Activated CD4-positive, alpha-beta memory T cell treated with anti-CD3 and anti-CD28 coated beads, Interleukin-2, amount 10 ng/mL, durations not matched to agents 7 days and 5 days (primary cell): ENCODE data around the gene SEMA6D. TPM values are rescaled to one million over a fixed set of nuclear protein-coding genes. Genes with fewer than 3 reads are reported as not detected.

Experiments used
- CTCF ChIA-PET: fragments of 350-600 bp; sonication (Branson Sonifier 250); formaldehyde crosslinking; loops from one replicate; lab custom pipeline; 2021; ENCODE audit warnings: antibody characterized with exemption, inconsistent platforms; lab: Charles Lee
- POLR2A ChIA-PET: fragments of 350-600 bp; sonication (Branson Sonifier 250); formaldehyde crosslinking; loops from one replicate; lab custom pipeline; 2021; ENCODE audit warnings: antibody characterized with exemption; lab: Charles Lee
- DNase-seq: peaks from one replicate; pipeline ENCODE4 v3.0.0-alpha.2; 2020
- H3K27ac Mint-ChIP-seq: one replicate; pipeline ENCODE4 v1.8.0; 2021; ENCODE audit warnings: mild to moderate bottlenecking, mixed read lengths
- H3K27me3 Mint-ChIP-seq: one replicate; pipeline ENCODE4 v1.8.0; 2021; ENCODE audit warnings: mixed read lengths
- H3K36me3 Mint-ChIP-seq: one replicate; pipeline ENCODE4 v1.8.0; 2021; ENCODE audit warnings: low read depth, mixed read lengths
- H3K4me1 Mint-ChIP-seq: one replicate; pipeline ENCODE4 v1.8.0; 2021; ENCODE audit warnings: mixed read lengths
- H3K4me3 Mint-ChIP-seq: one replicate; pipeline ENCODE4 v1.8.0; 2021; ENCODE audit warnings: mild to moderate bottlenecking, mixed read lengths
- H3K9me3 Mint-ChIP-seq: one replicate; pipeline ENCODE4 v1.8.0; 2021; ENCODE audit warnings: mixed read lengths
- total RNA-seq, 2 experiments: library from RNA; stranded (reverse); gene quantifications; one replicate each; pipeline ENCODE4 v1.2.3, GENCODE V29; 2021

Gene SEMA6D
- total RNA-seq, 2 experiments from 2014 or later = not detected

DNA sequence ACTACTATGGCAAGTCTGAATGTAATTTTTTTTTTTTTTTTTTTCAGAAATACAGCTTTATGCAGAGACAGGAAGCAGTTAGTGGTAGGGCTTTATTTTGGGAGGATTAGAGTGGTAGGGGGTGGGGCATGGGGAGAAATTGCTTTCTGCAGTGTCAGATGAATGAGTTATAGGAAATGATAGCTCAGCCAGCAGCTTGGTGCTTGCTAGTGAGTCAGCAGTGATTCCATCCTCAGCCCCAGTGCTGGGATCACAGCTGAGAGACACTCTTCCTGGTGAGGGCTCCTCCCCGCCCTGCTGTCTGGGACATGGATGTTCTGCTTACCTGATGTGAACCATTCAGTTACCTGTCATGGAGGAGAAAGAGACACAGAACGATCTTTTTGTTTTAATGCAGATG, 39.6 kb downstream of the SEMA6D start:
- H3K27me3 Mint-ChIP-seq = no peaks in the 10 kb centered on the region
- no peak overlapping the region for H3K4me3 Mint-ChIP-seq
- CTCF ChIA-PET = no interaction called here
- H3K36me3 Mint-ChIP-seq = no peaks in the 10 kb centered on the region
- no peak overlapping the region for H3K27ac Mint-ChIP-seq
- DNase-seq = no peak
- no peaks in the 10 kb centered on the region for H3K4me1 Mint-ChIP-seq
- POLR2A ChIA-PET = no interaction called here
- H3K9me3 Mint-ChIP-seq = peaks cover 16% of the 10 kb centered on the region

DNA sequence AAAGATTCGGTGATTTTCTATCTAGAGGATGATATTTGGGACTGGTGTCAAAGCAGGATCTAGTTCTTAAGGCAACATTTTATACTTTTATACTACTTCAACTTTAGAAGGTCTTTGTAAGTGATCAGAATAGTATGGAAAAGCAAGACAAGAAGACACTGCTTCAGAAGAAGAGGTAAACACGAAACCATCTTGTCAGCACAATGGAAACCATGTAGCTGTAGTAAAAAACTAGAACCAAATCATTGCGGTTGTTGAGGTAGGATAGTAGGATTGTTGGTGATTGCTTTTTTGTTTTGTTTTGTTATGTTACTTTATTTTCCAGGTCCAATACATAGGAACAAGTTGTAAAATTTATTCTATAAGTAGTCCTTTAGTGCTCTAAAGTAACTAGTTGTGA, 40.0 kb downstream of the SEMA6D start:
- CTCF ChIA-PET = no interaction called here
- no peaks in the 10 kb centered on the region for H3K36me3 Mint-ChIP-seq
- no peaks in the 10 kb centered on the region for H3K4me1 Mint-ChIP-seq
- H3K27ac Mint-ChIP-seq = no peak overlapping the region
- no peak overlapping the region for H3K4me3 Mint-ChIP-seq
- POLR2A ChIA-PET = no interaction called here
- no peaks in the 10 kb centered on the region for H3K27me3 Mint-ChIP-seq
- no peak for DNase-seq
- H3K9me3 Mint-ChIP-seq = peaks cover 14% of the 10 kb centered on the region

DNA sequence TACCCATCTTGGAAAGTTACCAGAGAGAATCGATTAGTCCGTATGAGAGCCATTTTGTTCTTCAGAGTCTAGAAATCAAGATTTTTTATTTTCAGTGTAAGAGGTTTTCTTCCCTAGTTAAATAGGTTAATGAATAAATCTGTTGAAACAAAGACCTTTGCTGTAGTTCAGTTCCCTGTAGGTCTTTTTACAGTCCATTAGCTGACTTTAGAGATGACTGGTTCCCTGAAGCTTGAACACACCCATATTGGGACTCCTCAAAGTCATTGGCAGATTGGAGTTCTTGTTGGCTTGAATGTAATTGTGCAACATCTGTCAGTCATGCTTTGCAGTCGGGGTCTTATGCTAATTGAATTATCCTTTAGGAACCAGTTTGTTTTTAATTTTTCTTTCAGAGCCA, 45.3 kb downstream of the SEMA6D start:
- POLR2A ChIA-PET = no interaction called here
- no peaks in the 10 kb centered on the region for H3K36me3 Mint-ChIP-seq
- no peak overlapping the region for H3K4me3 Mint-ChIP-seq
- H3K9me3 Mint-ChIP-seq = no peaks in the 10 kb centered on the region
- H3K27ac Mint-ChIP-seq = no peak overlapping the region
- CTCF ChIA-PET = no interaction called here
- no peaks in the 10 kb centered on the region for H3K27me3 Mint-ChIP-seq
- DNase-seq = no peak
- no peaks in the 10 kb centered on the region for H3K4me1 Mint-ChIP-seq

DNA sequence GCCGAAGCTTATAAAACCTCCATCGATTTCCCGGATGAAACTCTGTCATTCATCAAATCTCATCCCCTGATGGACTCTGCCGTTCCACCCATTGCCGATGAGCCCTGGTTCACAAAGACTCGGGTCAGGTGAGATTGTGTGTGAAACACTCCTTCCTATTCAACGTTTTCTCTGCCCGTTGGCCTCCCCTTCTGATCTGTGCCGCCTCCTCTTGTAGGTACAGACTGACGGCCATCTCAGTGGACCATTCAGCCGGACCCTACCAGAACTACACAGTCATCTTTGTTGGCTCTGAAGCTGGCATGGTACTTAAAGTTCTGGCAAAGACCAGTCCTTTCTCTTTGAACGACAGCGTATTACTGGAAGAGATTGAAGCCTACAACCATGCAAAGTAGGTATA, 47.4 kb downstream of the SEMA6D start:
- ChIA-PET POLR2A (no interaction called here), CTCF (no interaction called here)
- Mint-ChIP-seq H3K9me3 (no peaks in the 10 kb centered on the region), H3K4me3 (no peak overlapping the region), H3K36me3 (no peaks in the 10 kb centered on the region), H3K4me1 (no peaks in the 10 kb centered on the region), H3K27me3 (no peaks in the 10 kb centered on the region), H3K27ac (no peak overlapping the region)
- DNase-seq = no peak

DNA sequence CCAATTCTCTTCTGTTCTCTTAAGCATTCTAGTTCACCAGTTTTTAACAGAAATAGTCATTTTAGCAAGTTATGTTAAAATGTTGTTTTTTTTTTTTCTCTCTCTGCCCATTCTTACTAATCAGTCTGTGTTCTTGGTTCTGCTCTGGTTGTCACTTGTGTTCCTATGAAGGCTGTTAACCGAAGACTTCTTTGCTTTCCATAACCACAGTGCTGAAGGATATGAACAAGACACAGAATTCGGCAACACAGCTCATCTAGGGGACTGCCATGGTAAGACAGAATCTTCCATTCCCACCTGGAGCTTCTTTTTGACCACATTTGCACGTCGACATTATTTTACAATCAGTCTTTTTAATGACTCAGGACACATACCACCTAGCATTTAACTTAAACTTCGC, 49.1 kb downstream of the SEMA6D start:
- no peaks in the 10 kb centered on the region for H3K27me3 Mint-ChIP-seq
- no peaks in the 10 kb centered on the region for H3K4me1 Mint-ChIP-seq
- H3K9me3 Mint-ChIP-seq = no peaks in the 10 kb centered on the region
- H3K4me3 Mint-ChIP-seq = no peak overlapping the region
- H3K36me3 Mint-ChIP-seq = no peaks in the 10 kb centered on the region
- CTCF ChIA-PET = no interaction called here
- no peak overlapping the region for H3K27ac Mint-ChIP-seq
- POLR2A ChIA-PET = no interaction called here
- no peak for DNase-seq

DNA sequence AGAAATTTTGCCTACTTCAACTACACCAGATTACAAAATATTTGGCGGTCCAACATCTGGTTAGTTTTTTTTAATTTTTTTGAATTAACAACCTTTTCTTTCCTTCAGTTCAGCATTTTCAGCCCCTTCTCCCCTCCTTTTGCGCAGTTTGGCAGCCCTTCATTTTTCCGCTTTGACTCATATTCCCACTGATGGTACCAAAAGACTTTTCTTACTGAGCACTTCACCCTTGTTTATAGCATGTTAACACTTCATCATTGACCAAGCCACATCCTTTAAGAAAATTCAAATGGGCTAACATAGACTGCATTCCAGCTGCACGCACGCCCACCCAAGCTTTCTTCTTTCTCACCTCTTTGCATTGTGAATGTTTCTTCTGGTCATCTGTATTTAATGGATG, 49.7 kb downstream of the SEMA6D start:
- H3K4me1 Mint-ChIP-seq = no peaks in the 10 kb centered on the region
- no peak overlapping the region for H3K4me3 Mint-ChIP-seq
- CTCF ChIA-PET = no interaction called here
- H3K27ac Mint-ChIP-seq = no peak overlapping the region
- POLR2A ChIA-PET = no interaction called here
- no peak for DNase-seq
- no peaks in the 10 kb centered on the region for H3K9me3 Mint-ChIP-seq
- no peaks in the 10 kb centered on the region for H3K36me3 Mint-ChIP-seq
- H3K27me3 Mint-ChIP-seq = no peaks in the 10 kb centered on the region

DNA sequence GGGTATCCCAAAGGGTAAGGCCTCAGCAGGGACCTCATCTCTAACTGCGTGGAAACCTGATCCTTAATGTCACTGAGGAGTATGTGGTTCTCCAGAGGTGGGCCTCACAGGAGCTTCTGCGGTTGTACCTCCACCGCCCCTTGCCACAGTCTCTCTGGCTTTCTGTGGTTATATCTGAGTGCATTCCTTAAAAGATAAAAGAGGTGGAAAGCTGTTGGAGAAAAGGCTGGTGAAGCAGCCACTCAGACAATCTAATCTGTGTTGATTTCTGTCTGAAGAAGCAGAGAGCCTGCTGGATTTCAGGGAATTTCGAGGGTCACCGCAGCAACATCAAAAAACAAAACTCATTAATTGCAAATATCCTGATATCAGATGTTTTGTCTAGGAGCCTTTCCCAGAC, 51.4 kb downstream of the SEMA6D start:
- Mint-ChIP-seq H3K36me3 (no peaks in the 10 kb centered on the region), H3K4me1 (no peaks in the 10 kb centered on the region), H3K27ac (no peak overlapping the region), H3K9me3 (no peaks in the 10 kb centered on the region), H3K27me3 (no peaks in the 10 kb centered on the region), H3K4me3 (no peak overlapping the region)
- ChIA-PET POLR2A (no interaction called here), CTCF (no interaction called here)
- DNase-seq = no peak

DNA sequence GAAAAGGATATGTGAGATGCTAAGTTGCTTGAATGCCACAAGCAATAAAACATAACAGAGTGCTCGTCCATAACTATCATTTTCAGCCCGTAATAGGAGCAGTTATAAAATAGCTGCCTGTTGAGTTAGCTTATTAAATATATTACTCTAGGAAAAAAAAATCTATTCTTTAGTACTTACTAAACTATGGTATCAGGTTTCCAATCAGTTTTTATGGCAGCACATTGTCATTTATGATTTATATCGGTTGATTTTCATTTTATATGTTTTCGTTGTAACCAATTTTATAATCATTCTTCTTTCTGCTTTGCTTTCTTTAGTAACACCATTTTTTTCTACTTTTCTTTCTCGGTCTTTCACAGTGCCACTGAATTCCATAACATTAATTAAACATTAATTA, 51.9 kb downstream of the SEMA6D start:
- H3K36me3 Mint-ChIP-seq = no peaks in the 10 kb centered on the region
- H3K27ac Mint-ChIP-seq = no peak overlapping the region
- H3K4me3 Mint-ChIP-seq = no peak overlapping the region
- no peaks in the 10 kb centered on the region for H3K4me1 Mint-ChIP-seq
- H3K9me3 Mint-ChIP-seq = no peaks in the 10 kb centered on the region
- POLR2A ChIA-PET = no interaction called here
- CTCF ChIA-PET = no interaction called here
- no peaks in the 10 kb centered on the region for H3K27me3 Mint-ChIP-seq
- no peak for DNase-seq

DNA sequence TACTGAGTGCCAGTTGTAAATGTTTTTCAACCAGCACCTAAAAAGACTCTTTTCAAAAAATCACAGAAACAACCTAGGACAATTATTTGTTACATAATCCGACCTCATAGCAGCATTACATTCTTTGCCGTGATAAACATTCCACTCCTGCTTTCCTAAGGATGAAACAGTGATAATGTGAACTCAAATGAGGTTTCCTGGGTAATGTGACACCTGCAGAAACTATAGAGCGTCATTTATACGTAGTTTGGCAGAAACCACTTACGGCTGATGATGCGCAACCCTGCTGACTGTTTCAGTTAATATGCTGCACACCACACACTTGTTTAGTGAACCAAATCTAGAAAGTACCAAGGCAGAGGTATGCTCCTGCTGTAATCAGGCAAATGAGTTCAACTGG, 55.8 kb downstream of the SEMA6D start:
- H3K4me3 Mint-ChIP-seq = no peak overlapping the region
- POLR2A ChIA-PET = no interaction called here
- CTCF ChIA-PET = no interaction called here
- no peak overlapping the region for H3K27ac Mint-ChIP-seq
- H3K36me3 Mint-ChIP-seq = no peaks in the 10 kb centered on the region
- no peaks in the 10 kb centered on the region for H3K4me1 Mint-ChIP-seq
- no peaks in the 10 kb centered on the region for H3K9me3 Mint-ChIP-seq
- no peak for DNase-seq
- H3K27me3 Mint-ChIP-seq = no peaks in the 10 kb centered on the region

DNA sequence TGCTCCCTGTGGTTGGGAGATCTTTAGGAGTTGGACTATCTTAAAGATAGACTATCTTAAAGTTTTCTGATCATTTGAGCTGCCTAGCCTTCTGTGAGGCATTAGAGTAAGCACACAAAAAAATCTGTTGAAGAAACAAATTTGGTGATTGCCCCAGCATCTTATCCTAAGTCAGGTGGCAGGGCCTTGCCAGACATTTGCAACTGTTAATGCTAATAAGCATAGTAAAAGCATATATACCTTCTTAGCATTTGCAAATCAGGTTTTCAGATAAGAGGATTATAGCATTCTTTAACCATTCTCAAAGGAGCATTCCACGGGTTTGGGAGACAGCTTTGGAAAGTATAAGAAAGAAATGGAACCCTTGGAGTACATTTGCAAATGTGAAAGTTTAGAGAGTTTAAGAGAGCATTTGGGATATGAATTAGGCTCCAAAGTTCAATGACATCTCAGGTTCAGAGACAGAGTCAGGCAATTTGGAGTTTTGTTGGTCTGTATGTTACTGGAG, 61.0 kb downstream of the SEMA6D start:
- Mint-ChIP-seq H3K27ac (no peak overlapping the region), H3K4me3 (no peak overlapping the region), H3K4me1 (no peaks in the 10 kb centered on the region), H3K36me3 (no peaks in the 10 kb centered on the region), H3K9me3 (no peaks in the 10 kb centered on the region), H3K27me3 (no peaks in the 10 kb centered on the region)
- CTCF ChIA-PET = no interaction called here
- POLR2A ChIA-PET = no interaction called here
- DNase-seq = no peak

DNA sequence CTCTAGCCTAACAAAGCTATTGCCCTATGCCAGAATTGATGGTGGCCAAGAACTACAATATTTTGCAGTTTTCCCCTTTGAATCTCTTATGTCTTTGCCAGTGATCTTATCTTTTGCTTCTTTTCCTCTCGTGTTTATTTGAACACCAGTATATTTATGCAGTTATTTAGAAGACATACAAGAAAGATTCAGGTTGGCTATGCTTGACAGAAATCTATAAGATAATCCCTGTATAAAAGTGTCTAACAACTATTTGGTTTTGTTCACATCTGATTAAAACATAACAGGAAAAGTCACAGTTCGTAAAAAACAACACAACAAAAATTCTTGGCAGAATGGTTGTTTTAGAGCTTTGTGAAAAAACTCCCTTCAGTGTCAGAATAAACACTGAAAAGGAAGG, 63.7 kb downstream of the SEMA6D start:
- H3K36me3 Mint-ChIP-seq = no peaks in the 10 kb centered on the region
- CTCF ChIA-PET = no interaction called here
- POLR2A ChIA-PET = no interaction called here
- no peak overlapping the region for H3K4me3 Mint-ChIP-seq
- no peak for DNase-seq
- H3K27ac Mint-ChIP-seq = no peak overlapping the region
- no peaks in the 10 kb centered on the region for H3K27me3 Mint-ChIP-seq
- H3K4me1 Mint-ChIP-seq = no peaks in the 10 kb centered on the region
- peaks cover 2% of the 10 kb centered on the region for H3K9me3 Mint-ChIP-seq

DNA sequence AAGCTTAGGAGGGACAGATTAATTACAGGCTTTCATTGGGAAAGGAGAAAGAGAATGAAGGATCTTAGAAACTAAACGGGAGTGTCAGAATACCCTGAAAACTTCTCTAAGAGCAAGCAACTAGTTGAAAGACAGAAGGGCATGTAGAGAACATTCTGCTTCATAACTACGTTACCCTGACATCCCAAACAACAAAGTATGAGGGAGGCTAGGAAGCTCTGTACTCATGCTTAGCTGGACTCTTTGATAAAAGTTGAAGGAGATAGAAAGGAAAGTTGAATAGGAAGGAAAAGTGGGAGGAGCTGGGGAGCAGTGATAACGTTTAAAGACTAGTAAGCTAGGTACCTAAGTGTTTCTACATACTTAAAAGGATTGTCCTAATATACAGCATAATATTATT, 64.2 kb downstream of the SEMA6D start:
- no peaks in the 10 kb centered on the region for H3K27me3 Mint-ChIP-seq
- H3K4me3 Mint-ChIP-seq = no peak overlapping the region
- peaks cover 2% of the 10 kb centered on the region for H3K9me3 Mint-ChIP-seq
- CTCF ChIA-PET = no interaction called here
- no peak overlapping the region for H3K27ac Mint-ChIP-seq
- no peaks in the 10 kb centered on the region for H3K36me3 Mint-ChIP-seq
- POLR2A ChIA-PET = no interaction called here
- no peaks in the 10 kb centered on the region for H3K4me1 Mint-ChIP-seq
- DNase-seq = no peak

DNA sequence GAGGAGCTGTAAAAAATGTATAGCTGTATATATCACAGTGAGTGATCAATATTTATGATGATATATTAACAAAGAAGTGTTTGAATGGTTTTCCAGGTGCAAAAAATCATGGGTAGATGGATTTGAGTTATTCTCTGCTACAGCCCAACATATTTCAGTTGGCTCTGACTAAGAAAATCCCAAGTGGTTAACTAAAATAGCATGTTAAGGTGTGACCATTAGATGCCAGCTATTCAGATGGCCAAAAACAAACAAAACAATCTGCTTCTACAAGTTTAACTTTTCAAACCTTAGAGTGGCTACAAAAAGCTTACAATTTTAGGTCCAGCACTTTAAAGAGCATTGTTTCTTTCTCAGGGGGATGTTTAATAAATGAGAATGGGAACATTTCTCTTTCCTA, 67.5 kb downstream of the SEMA6D start:
- POLR2A ChIA-PET = no interaction called here
- Mint-ChIP-seq H3K27me3 (no peaks in the 10 kb centered on the region), H3K27ac (no peak overlapping the region), H3K9me3 (peaks cover 2% of the 10 kb centered on the region), H3K4me1 (no peaks in the 10 kb centered on the region), H3K36me3 (no peaks in the 10 kb centered on the region), H3K4me3 (no peak overlapping the region)
- CTCF ChIA-PET = no interaction called here
- DNase-seq = no peak

DNA sequence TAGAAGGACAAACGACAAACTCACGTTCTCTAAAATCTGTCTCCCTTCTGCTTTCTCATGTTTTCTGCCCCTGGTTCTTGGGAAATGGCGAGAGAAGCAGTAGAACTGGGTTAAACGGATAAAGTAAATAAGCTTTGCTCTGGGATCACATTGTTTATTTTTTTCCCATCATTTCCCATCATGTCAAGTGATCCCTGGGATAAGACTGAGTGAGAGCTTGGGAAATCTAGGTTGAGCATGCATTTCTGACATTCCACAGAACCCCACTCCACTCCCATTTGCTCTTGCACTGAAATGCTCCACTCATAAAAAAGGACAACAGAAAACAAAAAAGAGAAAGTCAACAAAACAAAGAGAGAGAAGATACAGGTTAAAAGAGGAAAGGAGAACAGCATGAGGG, 69.1 kb downstream of the SEMA6D start:
- Mint-ChIP-seq H3K27me3 (no peaks in the 10 kb centered on the region), H3K9me3 (peaks cover 2% of the 10 kb centered on the region), H3K4me3 (no peak overlapping the region), H3K36me3 (no peaks in the 10 kb centered on the region), H3K27ac (no peak overlapping the region), H3K4me1 (no peaks in the 10 kb centered on the region)
- POLR2A ChIA-PET = no interaction called here
- DNase-seq = no peak
- CTCF ChIA-PET = no interaction called here

DNA sequence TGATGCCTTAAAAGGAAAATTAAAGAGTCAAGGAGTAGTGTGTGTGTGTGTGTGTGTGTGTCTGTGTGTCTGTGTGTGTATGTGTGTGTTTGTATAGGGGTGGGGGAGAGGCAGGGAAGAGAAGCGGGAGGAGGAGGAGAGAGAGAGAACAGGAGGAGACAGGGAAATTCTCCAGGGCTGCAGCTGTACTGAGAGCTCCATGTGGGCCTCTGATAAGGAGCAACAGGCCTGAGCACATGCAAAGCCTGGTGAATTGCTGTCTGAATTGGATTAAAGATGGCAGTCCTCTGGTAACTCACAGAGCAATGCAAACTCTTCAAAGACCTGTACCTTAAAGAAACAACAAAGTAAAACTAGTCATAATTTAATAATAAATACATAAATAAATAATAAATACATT, 70.6 kb downstream of the SEMA6D start:
- Mint-ChIP-seq H3K9me3 (peaks cover 2% of the 10 kb centered on the region), H3K4me1 (no peaks in the 10 kb centered on the region), H3K4me3 (no peak overlapping the region), H3K27ac (no peak overlapping the region), H3K27me3 (no peaks in the 10 kb centered on the region), H3K36me3 (no peaks in the 10 kb centered on the region)
- CTCF ChIA-PET = no interaction called here
- no peak for DNase-seq
- POLR2A ChIA-PET = no interaction called here
